ENCODE results near the gene SUFU. TPM values are rescaled to one million over a fixed set of nuclear protein-coding genes. Genes with fewer than 3 reads are reported as not detected.
A peak's percentile ranks its signal among the peaks of the same experiment; 100 is the strongest.

Gene SUFU
- polyA plus RNA-seq, 1 donor: 14.6 TPM

DNA sequence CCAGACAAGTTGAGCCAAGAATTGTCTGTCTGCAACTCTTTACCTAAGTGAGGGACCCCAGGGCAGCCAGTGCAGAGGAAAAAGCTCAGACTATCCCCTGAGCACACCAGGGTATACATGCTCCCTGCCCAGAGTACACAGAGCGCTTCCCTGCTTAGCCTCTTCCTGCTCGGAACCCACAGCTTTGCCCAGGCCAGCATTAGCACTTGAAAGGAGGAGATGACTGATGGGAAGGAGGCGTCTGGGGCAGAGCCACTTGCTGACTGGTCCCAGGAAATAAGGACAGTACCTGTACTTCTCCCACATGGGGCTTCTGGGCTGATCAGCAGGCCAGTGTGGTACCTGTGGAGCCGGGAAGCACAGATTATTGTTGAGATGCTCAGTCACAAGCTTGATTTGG lies 92.1 kb downstream of the SUFU start:
- DNase-seq (ENCODE audit: low read depth): no peak

DNA sequence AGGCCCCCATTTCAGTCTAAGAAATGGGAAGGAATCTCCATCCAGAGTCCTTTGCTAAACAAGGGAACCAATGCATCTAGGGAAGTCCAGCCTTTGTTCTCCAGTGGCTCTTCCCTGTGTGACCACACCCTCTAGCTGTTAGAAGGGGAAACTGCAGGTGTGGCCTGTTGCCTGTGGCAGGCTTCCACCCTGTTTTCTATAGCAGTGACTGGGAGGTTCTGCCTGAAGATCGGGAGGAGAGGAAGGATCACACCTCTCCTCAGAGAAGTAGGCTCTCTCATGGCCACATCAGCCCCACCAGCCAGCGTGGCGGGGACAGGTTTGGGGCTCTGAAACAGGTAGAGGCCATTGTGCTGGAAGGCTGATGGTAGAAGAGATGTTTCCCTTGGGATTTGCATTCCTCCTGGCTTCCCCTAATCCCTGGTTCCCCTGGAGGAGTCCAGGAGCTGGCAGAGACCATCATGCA lies 92.8 kb downstream of the SUFU start:
- no peak for DNase-seq (ENCODE audit: low read depth)

DNA sequence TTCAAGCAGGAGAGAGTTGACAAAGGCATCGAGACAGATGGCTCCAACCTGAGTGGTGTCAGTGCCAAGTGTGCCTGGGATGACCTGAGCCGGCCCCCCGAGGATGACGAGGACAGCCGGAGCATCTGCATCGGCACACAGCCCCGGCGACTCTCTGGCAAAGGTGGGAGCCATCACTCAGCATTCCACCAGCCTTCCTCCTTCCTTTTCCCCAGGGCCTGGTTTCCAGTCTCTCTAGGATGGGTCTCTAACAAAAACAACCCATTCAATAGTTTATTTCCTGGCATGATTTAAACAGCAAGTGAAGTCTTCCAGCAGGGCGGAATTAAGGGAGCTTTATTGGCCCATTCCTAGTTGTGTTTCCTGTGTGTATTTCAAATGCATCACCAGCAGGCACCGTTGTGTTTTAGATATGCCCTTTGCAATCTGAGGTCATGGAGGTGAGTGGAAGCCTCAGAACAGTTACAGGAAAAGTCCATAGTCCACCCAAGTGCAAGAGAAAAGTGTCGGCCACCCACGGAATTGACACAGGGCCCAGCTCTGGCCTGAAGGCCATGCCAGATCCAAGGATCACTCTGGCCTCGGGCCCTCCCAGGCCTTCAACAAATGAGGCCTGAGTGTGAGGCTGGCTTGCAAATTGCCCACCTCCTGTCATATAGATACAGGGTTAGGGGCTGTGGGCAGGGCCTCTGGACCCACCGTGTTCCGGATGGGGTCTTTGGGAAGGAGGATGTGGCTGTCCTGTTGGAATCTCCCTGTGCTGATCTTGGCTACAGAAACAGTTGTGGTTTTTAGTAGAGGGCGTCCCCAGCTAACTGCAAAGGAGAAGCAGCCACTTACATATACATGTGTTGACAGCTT lies 93.6 kb downstream of the SUFU start:
- no peak for DNase-seq (ENCODE audit: low read depth)

DNA sequence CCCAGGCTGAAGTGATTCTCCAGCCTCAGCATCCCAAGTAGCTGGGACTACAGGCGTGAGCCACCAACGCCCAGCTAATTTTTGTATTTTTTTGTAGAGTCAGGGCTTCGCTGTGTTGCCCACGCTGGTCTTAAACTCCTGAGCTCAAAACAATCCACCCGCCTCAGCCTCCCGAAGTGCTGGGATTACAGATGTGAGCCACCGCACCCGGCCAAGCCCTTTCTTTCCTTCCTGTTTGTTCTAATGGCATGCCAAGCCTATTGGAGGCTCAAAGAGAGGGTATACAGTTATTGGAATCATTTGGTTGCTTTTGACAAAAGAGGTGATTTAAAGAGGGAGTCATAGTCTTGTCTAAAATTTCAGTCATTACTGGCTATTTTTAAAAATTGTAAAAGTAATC lies 94.5 kb downstream of the SUFU start:
- no peak for DNase-seq (ENCODE audit: low read depth)

DNA sequence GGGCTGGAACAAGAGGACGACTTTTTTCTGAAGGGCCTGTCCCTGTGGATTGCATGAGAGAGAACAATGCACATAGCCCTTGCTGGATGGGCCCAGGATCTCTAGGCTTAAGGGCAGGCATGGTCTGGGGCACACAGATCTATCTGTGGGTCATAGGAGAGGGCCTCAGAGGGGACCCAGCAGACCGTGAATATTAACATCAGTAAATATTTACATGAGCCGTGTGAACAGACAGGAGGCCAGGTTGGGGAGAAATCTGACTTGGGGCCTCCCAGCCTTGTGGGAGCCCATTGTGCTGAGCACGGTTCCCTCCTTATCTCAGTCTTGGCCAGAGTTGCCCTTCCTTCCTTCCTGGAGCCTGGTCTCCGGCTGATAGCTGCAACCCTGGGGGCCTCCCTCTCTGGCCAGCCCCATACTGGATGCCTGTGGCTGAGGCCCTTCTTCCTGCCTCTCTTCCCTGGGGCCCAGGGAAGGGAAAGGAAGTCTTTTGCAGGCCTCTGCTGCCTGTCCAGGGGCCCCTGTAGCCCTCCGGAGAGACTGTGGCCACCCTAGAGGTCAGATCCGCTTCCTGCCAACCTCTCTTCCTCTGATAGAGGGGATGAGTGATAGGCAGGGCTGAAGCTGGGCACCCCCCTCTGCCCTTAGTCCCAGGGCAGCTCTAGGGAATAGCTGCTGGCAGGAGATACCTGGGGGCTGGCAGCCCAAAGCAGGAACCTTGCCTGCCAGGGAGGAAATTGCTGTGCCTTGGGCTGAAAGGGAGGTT lies 96.0 kb downstream of the SUFU start:
- DNase-seq (ENCODE audit: low read depth): no peak

DNA sequence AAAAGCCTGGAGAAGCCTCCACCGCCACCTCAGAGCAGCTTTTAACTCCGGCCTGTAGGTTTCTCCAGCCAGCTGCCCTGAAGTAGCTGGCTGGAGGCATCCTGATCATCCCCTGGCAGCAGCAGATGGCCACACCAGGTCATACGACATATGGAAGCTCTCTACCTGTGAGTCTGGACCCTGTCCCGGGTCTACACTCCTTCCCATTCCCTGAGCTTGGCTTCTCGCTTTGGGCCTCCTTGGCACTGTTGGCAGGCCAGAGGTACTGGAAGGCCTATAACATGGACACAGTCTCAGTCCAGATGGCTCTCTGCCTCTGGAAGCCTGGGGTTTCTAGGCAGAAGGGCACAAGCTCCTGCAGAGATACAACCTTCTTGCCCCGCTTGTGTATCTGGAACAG lies 97.0 kb downstream of the SUFU start:
- no peak for DNase-seq (ENCODE audit: low read depth)

DNA sequence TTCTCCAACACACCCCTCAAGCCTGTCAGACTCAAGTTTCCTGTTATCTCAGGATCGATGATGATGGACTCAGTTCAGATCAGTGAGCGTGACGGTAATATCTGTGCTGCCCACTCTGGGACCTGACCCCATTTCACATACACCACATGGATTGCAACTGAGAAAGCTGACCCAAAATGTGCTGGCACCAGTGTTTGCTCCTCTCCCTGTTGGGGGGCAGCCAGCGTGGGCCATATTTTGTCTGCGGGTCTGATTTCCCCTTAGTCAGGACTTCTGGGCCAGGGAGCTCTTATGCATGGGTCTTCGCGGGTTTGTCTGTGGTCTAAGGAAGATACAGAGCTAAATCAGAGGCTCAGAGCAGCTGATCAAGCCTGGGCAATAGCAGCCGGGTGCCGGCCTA lies 97.9 kb downstream of the SUFU start:
- no peak for DNase-seq (ENCODE audit: low read depth)

DNA sequence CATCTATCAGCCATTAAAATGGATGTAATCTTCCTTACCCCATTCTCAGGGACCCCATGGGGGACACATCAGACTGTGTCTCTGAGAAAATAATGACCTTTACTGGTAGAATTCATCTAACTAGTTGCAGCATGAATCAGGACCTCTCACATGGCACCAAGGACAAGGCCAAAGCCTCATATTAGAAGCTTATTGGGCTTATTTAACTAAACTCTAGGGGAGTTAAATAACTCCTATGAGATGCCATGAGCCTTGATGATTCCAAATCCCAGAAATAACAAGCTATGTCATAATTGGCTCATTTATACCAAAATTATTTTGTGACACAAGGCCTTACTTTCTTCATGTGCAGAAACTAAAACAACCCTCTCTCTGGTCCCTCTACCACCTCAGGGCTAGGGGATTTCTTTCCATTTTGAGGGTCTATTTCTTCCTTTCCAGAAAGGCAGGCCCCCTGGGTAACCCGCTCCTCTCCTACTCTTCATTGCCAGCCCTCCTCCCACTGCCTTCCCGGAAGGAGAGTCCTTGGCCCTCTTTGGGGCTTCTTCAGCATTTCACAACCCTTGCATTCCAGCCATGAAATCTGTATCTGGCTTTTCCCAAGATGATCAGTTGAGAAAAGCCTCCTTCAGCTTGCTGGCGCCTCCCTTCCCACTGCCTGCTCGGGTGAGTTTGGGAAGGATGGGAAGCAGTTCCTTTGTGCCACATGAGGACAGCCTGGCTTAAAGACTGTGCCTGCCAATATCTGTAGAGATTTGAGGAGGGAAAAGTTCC lies 98.7 kb downstream of the SUFU start:
- no peak for DNase-seq (ENCODE audit: low read depth)

DNA sequence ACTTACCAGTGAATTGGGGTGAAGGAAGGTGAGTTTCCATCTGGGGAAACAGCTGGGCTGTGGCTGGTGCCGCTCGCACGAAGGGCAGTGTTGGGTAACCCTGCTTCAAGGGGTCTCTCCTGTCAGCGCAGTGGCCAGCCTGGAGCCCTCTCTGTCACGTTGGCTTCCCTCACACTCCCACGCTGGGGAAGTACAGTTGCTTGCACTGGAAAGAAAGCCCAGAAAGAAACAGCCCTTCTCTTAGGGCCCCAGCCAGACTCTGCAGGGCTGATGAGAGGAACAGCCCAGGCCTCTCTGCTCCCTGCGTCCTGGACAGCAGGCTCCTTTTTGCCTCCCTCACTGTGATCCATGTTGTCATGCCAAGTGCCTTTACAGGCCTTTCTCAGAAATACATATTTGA lies 100.2 kb downstream of the SUFU start:
- DNase-seq (ENCODE audit: low read depth): no peak

DNA sequence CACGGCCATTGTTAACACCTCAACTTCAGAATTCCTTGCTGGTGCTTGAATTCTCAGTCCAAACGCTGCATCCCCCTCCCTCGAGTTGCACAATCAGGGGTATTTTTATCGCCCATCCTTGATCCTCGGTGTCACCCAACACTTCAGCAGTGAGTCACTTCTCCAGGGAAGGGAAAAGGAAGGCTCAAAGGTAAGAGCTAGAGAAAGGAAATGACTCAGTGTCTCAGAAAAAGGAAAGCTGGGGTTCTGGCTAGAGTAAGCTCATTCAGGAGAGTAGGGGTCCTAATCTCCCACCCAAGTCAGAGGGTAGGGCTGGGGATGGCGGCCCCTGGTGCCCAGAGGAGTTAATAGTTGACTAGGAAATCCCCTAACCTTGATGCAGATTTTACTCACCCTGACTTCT lies 100.7 kb downstream of the SUFU start:
- no peak for DNase-seq (ENCODE audit: low read depth)

DNA sequence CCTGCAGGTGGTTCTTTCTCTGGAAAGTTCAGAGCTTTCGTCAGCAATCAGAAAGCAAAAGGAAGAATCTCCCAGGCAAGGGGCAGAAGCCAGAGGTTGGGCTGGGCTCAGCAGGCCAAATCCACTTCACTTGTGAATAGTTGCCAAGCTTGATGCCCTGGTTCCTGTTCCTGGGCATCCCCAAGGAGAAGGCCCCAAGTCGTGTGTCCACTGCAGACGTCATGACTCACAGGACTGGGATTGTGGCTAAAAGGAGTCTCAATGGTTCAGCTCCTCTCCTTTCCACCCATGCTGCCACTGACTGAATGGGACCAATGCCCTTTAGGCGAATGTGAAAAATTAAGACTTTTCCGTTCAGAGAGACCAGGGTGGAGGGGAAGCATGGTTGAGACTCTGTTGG lies 101.9 kb downstream of the SUFU start:
- DNase-seq (ENCODE audit: low read depth): no peak

DNA sequence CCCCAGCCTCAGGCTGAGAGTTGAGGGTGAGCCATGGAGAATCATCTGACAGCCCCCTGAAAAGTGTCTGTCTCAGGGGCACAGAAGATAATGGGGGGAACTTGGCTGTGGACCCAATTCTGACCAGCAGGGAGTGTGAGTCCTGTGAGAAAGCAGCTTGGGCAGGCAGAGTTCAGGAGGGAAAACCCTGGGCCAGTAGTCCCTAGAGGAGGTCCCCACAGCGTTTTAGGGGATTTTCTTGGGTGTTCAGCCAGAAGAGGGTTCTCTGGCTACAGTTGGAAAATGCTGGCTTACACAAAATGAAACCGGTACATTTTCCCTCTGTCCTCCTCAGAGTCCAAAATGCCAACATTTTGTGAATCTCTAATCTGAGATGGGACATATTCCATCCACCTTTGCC lies 104.7 kb downstream of the SUFU start:
- DNase-seq (ENCODE audit: low read depth): no peak

DNA sequence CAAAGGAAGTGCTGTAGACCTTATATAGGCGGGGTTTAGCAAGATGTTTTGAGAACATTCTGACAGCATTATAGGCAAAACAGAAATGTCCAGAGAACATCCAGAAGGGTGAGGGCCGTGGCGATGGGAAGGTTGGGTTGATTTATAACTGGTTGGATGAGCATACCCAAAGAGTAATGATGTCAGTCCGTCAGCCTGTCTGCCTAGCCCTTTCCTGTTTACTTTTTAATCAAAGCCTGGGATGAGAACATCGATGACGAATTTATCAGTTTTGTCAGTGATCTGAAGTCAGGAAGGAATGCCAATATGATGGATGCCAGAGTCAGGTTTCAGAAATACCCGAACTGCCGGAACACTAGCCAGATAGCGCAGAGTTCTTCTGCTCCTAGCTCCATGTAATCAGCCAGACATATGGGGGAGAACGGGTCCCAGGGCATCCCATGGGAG lies 106.7 kb downstream of the SUFU start:
- DNase-seq (ENCODE audit: low read depth): no peak

DNA sequence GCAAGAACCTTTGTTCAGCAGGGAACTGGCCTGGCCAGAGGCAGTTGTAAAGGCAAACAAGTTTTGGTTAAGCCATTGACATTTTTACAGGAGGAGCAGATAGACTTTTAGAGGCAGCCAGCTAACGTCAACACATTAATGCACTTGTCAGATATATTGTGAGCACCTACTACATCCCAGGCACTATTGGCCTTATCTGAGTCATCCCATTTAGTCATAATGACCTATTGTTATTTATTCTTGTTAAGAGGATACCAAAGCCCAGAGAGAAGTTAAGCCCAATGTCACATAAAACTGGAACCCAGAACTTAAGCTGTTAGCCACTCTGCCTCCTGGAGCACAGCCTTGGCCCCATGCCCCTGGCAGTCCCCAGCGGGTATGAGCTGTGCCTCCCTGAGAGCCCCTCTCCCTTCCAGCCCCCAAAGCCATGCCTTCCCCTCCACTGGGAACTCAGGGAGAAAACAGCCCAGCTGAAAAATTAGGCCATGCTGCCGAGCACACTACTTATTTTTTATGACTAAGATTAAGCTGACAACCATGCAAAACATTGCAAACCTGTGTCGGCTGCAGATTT lies 107.8 kb downstream of the SUFU start:
- no peak for DNase-seq (ENCODE audit: low read depth)

DNA sequence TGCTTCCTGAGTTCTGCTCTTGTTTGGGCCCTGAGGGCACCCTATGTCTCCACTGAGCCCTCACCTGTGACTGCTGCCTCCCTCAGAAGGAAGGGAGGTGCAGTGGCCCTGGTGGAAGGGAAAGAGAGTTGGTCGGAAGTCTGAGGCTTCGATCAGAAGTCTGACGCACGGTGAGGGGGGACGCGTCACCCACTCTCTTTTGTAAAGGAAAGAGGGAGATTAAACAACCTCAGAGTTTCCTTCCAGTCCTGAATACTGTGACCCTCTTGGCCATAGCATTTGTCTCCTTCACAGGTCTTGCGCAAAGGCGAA lies 109.1 kb downstream of the SUFU start:
- DNase-seq (ENCODE audit: low read depth): no peak

DNA sequence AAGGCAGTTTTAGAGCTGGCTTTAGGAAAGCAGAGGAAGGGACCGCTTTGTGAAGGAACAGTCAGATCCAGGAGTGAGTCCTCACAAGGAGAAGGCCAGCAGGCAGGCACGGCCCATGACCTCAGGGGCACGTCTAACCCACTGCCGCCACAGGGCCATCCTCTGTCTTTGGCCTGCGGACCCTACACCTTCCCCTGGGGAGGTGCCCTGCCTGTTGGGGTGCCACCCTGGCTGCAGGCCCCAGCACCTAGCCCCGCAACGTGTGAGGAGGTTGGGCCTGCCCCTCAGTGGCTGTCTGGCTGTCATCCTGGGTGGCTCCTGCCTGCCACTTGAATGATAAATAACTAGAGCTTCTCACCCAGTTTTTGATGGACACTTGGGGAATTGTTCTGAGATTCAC lies 109.5 kb downstream of the SUFU start:
- no peak for DNase-seq (ENCODE audit: low read depth)

DNA sequence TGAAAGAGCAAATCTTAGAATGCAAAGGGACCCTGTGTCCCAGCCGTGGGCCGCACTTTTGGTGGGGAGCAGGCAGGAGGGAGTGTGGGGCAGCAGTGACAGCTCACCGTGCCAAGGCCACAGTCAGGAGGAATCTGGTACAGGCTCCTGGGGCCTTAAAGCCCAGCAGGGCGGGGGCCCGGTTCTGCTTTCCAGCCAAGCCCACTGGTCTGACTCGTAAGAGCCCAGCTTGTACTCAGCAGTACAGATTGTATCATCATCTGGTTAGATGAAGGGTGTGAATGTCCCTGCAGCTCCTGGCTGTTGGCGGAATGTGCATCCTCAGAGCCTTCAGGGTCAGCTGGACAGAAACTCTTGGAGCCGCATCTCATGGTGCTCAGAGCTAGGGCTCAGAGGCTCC lies 110.0 kb downstream of the SUFU start:
- DNase-seq (ENCODE audit: low read depth): no peak

DNA sequence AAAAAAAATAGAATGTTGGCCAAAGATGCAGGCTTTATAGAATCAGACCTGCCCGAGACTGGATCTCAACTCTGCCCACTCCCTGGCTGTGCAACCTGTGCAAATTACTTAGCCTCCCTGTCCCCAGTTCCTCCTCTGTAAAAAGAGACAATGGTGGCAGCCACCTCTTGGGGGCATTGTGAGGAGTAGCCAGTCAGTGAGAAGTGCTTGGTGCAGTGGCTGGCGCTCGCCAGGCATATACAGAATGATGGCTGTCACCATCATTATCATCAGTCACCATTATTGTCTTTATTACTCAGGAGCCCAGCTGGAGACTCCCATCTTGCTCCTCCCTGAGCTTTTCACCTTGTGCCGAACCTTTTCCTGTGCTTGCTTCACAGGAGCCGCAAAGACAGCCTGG lies 111.1 kb downstream of the SUFU start:
- DNase-seq (ENCODE audit: low read depth): no peak

DNA sequence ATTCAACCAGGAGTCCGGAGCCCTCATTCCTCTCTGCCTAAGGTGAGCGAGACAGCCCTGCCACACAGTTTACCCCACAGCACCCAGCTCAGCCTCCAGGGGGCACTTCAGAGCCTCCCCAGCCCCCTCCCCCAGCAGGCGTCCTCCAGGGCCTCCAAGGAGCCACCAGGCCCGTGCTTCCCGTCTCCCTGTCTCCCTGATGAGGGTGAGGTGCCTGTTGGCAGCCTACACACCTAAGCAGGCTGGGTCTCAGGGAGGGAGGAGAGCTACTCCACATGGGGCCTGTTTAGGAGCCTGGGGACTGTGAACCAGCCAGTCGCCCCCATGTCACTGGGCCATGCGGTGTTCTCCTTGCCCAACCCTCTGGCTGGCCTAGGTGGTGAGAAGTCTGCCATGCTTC lies 111.6 kb downstream of the SUFU start:
- no peak for DNase-seq (ENCODE audit: low read depth)

DNA sequence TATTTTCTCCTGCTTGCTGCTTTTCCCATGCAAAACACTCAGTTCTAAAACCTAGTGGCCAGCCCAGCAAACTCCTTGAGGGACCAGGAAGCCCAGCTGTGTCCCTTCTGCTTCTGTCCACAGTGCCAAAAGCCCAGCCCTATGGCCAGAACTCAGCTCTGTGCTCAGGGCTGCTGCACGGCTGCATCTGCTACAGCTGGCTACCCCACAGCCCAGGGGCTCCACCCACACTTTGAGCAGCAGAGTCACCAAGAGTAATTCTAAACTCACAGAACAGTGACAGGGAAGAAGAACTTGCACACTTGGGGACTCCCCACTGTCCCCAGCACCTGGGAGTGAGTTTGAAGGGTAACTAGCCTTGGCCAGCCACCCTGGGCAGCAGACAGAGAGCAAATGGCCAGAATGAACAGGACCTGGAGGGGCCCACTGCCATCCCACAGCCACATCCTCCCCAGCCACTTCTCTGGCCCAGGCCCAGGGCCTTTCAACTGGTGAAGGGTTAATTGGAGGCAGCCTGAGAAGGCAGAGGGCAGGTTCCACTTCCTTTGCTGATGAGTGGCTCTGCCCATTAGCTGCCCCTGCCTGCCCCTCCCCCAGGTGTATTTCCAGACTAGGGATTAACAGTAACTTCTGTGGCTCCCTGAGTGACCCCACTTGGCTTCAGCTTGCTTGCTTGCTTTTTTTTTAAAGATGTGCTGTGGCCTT lies 112.4 kb downstream of the SUFU start:
- DNase-seq (ENCODE audit: low read depth): peak; percentile 87

DNA sequence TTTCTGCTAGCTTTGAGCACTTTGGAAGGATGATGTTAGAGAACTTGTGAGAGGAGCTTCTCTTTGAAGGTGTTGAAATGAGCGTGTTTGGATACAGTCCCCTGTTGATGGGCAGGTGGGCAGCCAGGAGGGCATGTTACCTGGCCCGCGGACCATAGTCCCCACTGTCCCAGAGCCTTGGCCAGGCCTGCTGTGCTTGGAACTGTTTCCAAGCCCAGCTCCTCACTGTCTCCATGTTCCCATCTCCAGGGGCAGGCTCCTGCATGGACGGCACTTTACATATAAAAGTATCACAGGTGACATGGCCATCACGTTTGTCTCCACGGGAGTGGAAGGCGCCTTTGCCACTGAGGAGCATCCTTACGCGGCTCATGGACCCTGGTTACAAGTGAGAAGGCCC lies 113.3 kb downstream of the SUFU start:
- no peak for DNase-seq (ENCODE audit: low read depth)

DNA sequence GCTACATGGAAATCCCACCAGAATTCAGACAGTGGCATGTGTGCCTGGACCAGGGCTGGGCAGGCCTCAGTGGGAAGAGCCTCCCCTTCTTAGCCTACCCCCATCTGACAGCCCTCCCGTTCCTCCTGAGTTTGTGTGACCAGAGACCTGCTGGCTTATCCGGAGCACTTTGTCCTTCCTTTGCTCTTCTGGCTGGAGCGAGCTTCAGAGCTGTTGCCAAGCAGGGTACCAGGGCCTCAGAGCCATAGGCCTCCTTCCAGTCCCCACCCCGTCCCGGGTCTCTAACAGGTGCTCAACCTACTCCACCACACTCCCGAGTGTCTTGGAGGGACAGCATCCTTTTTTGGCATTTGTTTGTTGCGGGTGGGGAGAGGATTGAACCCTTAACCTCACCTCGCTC lies 114.0 kb downstream of the SUFU start:
- no peak for DNase-seq (ENCODE audit: low read depth)
